Measurements from ENCODE around the gene GPRC5A. TPM values are rescaled to one million over a fixed set of nuclear protein-coding genes. Genes with fewer than 3 reads are reported as not detected.
A peak's percentile ranks its signal among the peaks of the same experiment; 100 is the strongest.

GPRC5A gene
- total RNA-seq, 3 donors from 2014 or later: 10.9 to 40.1 (median 21.6) TPM

DNA sequence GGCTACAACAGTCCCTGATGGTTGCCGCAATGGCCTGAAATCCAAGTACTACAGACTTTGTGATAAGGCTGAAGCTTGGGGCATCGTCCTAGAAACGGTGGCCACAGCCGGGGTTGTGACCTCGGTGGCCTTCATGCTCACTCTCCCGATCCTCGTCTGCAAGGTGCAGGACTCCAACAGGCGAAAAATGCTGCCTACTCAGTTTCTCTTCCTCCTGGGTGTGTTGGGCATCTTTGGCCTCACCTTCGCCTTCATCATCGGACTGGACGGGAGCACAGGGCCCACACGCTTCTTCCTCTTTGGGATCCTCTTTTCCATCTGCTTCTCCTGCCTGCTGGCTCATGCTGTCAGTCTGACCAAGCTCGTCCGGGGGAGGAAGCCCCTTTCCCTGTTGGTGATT lies 16.9 kb downstream of the GPRC5A start:
- Histone ChIP-seq H3K27ac (no peak overlapping the region), H3K36me3 (no peaks in the 10 kb centered on the region), H3K9me3 (no peaks in the 10 kb centered on the region), H3K4me3 (no peak overlapping the region), H3K4me1 (peaks cover 0 to 5% of the 10 kb centered on the region in 2 donors), H3K27me3 (no peaks in the 10 kb centered on the region)
- intact Hi-C loops (cut with DNase I; ENCODE audit: low total_unique reads): no loop called here
- no peak for DNase-seq (ENCODE audit: low spot score in 2 of 2)
- TF ChIP-seq POLR2A (IDR thresholded peaks at IDR 0.05): no peak
- TF ChIP-seq, protein P1, sequence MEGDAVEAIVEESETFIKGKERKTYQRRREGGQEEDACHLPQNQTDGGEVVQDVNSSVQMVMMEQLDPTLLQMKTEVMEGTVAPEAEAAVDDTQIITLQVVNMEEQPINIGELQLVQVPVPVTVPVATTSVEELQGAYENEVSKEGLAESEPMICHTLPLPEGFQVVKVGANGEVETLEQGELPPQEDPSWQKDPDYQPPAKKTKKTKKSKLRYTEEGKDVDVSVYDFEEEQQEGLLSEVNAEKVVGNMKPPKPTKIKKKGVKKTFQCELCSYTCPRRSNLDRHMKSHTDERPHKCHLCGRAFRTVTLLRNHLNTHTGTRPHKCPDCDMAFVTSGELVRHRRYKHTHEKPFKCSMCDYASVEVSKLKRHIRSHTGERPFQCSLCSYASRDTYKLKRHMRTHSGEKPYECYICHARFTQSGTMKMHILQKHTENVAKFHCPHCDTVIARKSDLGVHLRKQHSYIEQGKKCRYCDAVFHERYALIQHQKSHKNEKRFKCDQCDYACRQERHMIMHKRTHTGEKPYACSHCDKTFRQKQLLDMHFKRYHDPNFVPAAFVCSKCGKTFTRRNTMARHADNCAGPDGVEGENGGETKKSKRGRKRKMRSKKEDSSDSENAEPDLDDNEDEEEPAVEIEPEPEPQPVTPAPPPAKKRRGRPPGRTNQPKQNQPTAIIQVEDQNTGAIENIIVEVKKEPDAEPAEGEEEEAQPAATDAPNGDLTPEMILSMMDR (IDR thresholded peaks at IDR 0.05): no peak
- TF ChIP-seq POLR2AphosphoS5 (IDR thresholded peaks at IDR 0.05): no peak

DNA sequence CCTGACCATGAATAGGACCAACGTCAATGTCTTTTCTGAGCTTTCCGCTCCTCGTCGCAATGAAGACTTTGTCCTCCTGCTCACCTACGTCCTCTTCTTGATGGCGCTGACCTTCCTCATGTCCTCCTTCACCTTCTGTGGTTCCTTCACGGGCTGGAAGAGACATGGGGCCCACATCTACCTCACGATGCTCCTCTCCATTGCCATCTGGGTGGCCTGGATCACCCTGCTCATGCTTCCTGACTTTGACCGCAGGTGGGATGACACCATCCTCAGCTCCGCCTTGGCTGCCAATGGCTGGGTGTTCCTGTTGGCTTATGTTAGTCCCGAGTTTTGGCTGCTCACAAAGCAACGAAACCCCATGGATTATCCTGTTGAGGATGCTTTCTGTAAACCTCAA lies 17.3 kb downstream of the GPRC5A start:
- DNase-seq (ENCODE audit: low spot score in 2 of 2): no peak
- Histone ChIP-seq H3K4me3 (no peak overlapping the region), H3K27me3 (no peaks in the 10 kb centered on the region), H3K9me3 (no peaks in the 10 kb centered on the region), H3K36me3 (no peaks in the 10 kb centered on the region), H3K27ac (no peak overlapping the region), H3K4me1 (peaks cover 0 to 5% of the 10 kb centered on the region in 2 donors)
- intact Hi-C loops (cut with DNase I; ENCODE audit: low total_unique reads): no loop called here
- TF ChIP-seq, protein P1 (IDR thresholded peaks at IDR 0.05): no peak
- TF ChIP-seq POLR2A (IDR thresholded peaks at IDR 0.05) (no peak), POLR2AphosphoS5 (IDR thresholded peaks at IDR 0.05) (no peak)

DNA sequence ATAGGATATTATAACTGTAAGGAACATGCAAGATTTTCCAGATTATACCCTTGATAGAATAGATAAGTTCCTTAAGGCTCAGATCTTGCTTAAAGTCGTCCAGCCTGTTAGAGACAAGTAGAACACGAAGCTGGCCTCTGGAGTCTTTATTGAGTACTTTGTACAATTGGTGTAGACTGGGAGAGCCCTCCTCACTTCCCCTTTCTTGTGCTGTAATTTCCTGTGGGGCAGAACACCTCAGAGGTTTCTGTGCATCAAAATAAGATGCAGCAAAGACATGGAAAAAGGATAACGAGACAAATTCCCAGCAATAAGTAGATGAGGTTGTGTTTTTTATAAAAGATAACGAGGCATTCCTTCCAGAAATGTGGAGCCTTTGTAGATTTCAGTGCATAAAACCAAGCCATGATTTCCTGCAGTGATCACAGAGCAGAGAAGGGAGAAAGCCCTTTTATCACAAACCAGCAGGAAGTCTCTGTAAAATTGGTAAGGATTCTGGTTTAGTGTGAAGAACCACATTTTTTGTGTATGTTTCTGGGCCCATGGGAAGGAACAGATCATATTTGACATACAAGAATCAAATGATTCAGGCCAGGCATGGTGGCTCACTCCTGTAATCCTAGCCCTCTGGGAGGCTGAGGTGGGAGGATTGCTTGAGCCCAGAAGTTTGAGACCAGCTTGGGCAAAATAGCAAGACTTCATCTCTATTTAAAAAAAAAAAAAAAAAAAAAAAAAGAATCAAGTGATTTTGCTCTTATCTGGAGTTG lies 18.0 kb downstream of the GPRC5A start:
- intact Hi-C loops (cut with DNase I; ENCODE audit: low total_unique reads): no loop called here
- Histone ChIP-seq H3K27me3 (no peaks in the 10 kb centered on the region), H3K4me1 (peaks cover 0 to 5% of the 10 kb centered on the region in 2 donors), H3K27ac (peak overlapping the region; percentile 40 to 78), H3K9me3 (no peaks in the 10 kb centered on the region), H3K4me3 (no peak overlapping the region), H3K36me3 (no peaks in the 10 kb centered on the region)
- DNase-seq (ENCODE audit: low spot score in 2 of 2): no peak
- TF ChIP-seq POLR2A (IDR thresholded peaks at IDR 0.05) (no peak), POLR2AphosphoS5 (IDR thresholded peaks at IDR 0.05) (no peak)
- TF ChIP-seq, protein P1 (IDR thresholded peaks at IDR 0.05): no peak

DNA sequence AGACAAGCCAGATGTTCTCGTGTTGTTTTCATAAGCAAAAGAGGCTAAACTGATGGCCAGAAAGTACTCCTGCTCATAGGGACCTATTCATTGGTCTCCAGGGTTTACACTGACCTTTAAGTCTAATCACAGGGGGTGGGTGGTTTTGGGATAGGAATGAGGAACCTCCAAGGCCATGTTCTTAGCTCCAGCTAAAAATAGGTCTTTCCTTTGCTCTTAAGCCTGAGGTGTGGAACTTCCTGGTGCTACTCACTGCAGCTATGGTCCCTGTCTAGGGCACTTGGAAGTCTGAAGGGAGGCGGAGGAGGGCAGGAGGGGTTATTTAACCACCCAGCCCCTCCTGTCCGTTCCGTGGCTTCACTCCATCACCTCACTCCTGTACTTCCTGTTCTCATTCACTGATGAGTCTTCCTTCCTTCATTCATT lies 18.6 kb downstream of the GPRC5A start:
- H3K27ac ChIP-seq: peak overlapping the region; percentile 63 to 78
- no peaks in the 10 kb centered on the region for H3K27me3 ChIP-seq
- DNase-seq (ENCODE audit: low spot score in 2 of 2): no peak
- no peak overlapping the region for H3K4me3 ChIP-seq
- H3K36me3 ChIP-seq: no peaks in the 10 kb centered on the region
- TF ChIP-seq, protein P1 (IDR thresholded peaks at IDR 0.05): no peak
- no peak for TF ChIP-seq POLR2AphosphoS5 (IDR thresholded peaks at IDR 0.05)
- TF ChIP-seq POLR2A (IDR thresholded peaks at IDR 0.05): no peak
- no peaks in the 10 kb centered on the region for H3K9me3 ChIP-seq
- intact Hi-C loops (cut with DNase I; ENCODE audit: low total_unique reads): no loop called here
- H3K4me1 ChIP-seq: peaks cover 0 to 5% of the 10 kb centered on the region in 2 donors

DNA sequence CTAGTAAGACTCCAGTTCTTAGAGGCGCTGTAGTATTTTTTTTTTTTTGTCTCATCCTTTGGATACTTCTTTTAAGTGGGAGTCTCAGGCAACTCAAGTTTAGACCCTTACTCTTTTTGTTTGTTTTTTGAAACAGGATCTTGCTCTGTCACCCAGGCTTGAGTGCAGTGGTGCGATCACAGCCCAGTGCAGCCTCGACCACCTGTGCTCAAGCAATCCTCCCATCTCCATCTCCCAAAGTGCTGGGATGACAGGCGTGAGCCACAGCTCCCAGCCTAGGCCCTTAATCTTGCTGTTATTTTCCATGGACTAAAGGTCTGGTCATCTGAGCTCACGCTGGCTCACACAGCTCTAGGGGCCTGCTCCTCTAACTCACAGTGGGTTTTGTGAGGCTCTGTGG lies 21.3 kb downstream of the GPRC5A start:
- Histone ChIP-seq H3K27me3 (no peaks in the 10 kb centered on the region), H3K4me1 (peaks cover 0 to 5% of the 10 kb centered on the region in 2 donors), H3K9me3 (no peaks in the 10 kb centered on the region), H3K36me3 (no peaks in the 10 kb centered on the region), H3K4me3 (no peak overlapping the region), H3K27ac (no peak overlapping the region)
- DNase-seq (ENCODE audit: low spot score in 2 of 2): no peak
- intact Hi-C loops (cut with DNase I; ENCODE audit: low total_unique reads): no loop called here
- TF ChIP-seq POLR2A (IDR thresholded peaks at IDR 0.05): no peak
- TF ChIP-seq POLR2AphosphoS5 (IDR thresholded peaks at IDR 0.05): no peak
- TF ChIP-seq, protein P1 (IDR thresholded peaks at IDR 0.05): no peak

Data from breast epithelium (tissue), 4 donors.